GM12891 (cell line): ENCODE data around the gene MRAS.
"Not testable (repeated sequence)": the region's sequence is repeated elsewhere in the genome, so short reads cannot be mapped to it uniquely, and the experiment has no call there.

Experiments used
- DNase-seq: peaks from one replicate; pipeline ENCODE4 v3.0.0; 2011; ENCODE audit warnings: low spot score; ENCODE audit not compliant: insufficient read length
- FAIRE-seq: peaks from 2 replicates; lab custom pipeline; 2011; peaks lifted over from hg19 to GRCh38; lab: Jason Lieb, UNC
- PAX5 ChIP-seq: IDR thresholded peaks from 2 replicates; pipeline ENCODE4 v1.6.1; 2011; ENCODE audit warnings: low read length, moderate library complexity, mild to moderate bottlenecking; ENCODE audit not compliant: insufficient read depth, severe bottlenecking
- POLR2A ChIP-seq: IDR thresholded peaks from 2 replicates; pipeline ENCODE4 v1.6.1; 2011; ENCODE audit warnings: low read depth, low read length, control low read depth
- POLR2AphosphoS5 ChIP-seq: IDR thresholded peaks from 2 replicates; pipeline ENCODE4 v1.6.1; 2011; ENCODE audit warnings: low read depth, low read length, control low read depth
- POU2F2 ChIP-seq: IDR thresholded peaks from 2 replicates; pipeline ENCODE4 v1.6.1; 2011; ENCODE audit warnings: low read depth, mild to moderate bottlenecking, control low read depth, low read length, moderate library complexity
- SPI1 ChIP-seq: IDR thresholded peaks from 2 replicates; pipeline ENCODE4 v1.6.1; 2011; ENCODE audit warnings: low read depth, low read length, control low read depth
- TAF1 ChIP-seq: IDR thresholded peaks from 2 replicates; pipeline ENCODE4 v1.6.1; 2011; ENCODE audit warnings: low read depth, low read length, control low read depth

Gene MRAS

DNA sequence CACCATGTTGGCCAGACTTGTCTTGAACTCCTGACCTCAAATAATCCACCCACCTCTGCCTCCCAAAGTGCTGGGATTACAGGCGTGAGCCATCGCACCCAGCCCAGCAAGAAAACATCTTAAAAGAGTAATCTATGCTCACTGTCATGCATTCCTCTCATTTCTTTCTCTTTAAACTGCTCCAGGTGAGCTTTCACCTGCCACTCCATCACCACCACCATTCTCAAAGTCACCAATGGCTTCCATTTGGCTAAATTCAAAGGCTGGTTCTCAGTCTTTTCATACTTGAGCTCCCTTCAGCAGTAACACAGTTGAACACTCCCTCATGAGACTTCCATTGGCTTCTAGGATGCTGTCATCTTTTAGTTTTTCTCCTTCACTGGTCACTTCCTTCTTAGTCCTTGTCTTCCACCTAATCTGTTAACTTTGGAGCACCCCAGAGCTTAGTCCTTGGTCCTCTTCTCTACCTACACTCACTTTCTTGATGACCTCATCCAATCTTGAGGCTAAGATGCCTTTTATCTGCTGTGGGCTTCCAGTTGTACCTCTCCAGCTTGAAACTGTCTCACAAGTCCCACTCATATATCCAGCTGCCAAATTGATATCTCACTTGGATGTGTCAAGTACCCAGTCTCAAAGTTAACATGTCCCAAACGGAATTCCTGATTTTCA lies 59.0 kb downstream of the MRAS start:
- DNase-seq, result no peak
- TF ChIP-seq SPI1 (no peak), POLR2A (no peak), POLR2AphosphoS5 (no peak), TAF1 (no peak), POU2F2 (no peak), PAX5 (no peak)
- no peak for FAIRE-seq

DNA sequence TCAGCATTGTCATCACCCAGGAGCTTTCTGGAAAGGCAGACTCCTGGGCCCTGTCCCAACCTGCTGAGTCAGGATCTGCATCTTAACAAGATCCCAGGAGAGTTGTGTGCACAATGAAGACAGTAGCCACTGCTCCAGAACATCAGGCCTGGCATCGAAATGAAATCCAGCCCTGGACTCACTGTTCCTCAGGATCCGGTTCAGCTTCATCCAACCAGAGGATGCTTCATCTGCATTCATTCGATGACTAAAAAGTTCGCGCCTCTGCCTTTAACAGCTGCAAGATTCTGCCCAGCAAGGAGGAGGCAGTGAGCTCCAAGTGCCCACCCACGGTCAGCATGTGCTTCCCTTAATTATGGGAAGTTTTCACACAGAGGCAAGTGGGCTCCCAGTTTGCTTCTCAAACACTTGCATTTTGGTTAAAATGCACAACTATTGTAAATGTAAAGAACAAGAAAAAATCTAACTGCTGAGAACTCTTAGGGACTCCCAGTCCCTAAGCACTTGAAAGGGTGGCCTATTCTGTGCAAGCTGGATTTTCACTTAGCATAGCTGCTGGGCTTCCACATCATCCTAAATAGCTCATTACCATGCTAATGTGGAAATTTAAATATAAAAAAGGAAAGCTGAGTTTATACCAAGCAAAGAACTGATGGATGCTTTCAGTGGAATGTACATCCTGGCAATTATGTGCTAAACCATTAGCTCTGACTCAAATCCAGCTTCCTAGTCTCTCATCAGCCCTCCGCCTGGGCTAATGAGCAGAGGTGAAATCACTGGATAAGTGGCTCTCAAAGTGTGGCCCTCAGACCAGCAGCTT lies 60.6 kb downstream of the MRAS start:
- no peak for DNase-seq
- no peak for TF ChIP-seq TAF1
- TF ChIP-seq POLR2A, result no peak
- no peak for TF ChIP-seq POLR2AphosphoS5
- TF ChIP-seq SPI1, result no peak
- no peak for TF ChIP-seq POU2F2
- TF ChIP-seq PAX5, result no peak
- FAIRE-seq, result no peak

DNA sequence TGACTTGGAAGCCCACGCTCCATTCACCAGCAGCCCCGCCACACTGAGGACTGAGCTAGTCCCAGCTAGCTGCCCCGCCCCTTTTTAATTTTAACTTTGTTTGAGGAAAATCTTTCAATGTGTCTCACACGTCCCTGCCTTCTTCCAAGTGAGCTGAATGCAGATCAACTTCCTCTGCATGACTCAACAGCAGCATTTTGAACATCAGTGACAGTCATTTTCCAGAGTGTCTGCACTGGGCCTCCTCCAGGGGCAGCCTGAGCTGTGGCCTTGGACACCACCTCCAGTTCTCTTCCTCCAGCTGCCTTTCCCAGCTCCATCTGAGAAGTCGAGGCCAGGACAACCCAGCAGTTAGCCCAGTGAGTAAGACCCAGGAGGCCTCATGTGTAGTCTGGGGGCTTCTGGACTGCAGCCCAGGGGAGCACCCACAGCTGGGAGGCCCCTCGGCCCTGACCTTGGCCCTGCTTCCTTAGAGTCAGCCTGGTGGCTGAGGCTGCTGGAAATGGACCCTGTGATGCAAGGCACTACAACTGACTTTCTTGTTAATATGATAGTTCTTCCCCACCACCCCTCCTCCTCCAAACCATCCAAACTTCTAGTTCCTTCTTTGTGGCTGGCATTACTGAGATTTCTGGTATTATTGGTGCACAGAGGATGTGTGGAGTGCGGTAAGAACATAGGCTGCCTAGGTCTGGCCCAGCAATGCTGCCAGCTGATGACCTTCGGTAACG lies 64.6 kb downstream of the MRAS start:
- TF ChIP-seq SPI1, result no peak
- TF ChIP-seq POU2F2, result no peak
- no peak for TF ChIP-seq TAF1
- TF ChIP-seq POLR2AphosphoS5, result no peak
- no peak for TF ChIP-seq POLR2A
- TF ChIP-seq PAX5, result no peak
- FAIRE-seq, result no peak
- DNase-seq, result no peak

DNA sequence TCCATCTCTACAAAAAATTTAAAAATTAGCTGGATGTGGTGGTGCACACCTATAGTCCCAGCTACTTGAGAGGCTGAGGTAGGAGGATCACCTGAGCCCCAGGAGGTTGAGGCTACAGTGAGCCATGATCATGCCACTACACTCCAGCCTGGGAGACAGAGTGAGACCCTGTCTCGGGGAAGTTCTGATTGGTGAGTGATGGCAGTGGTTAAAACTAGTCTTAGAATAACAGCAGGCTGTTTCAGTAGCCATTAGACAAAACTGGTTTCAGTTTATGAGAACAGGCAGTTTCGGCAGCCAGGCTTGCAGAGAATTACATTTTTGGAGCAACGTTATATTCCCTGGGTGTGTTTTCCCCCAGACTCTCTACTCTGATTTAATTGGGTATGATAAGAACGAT lies 67.9 kb downstream of the MRAS start:
- not testable (repeated sequence) for DNase-seq, FAIRE-seq

DNA sequence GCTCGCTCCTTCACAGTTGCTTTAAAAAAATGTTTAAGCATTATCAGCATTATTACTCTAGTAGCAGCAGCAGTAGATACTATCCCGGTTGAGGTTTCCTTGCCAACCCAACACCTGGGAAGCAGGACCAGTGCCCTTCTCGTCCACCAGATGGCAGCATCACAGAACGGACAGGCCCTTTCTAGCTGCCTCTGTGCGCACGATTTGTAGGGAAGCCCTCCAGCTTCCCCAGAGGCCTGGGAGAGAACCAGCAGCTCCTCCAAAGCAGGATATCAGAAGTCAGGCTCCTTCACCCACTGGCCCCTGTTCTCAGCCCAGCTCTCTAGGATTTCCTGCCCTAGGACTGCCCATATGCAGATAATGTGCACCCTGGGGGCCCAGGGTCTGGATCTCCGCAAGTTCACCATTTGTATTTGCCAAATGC lies 69.2 kb downstream of the MRAS start:
- TF ChIP-seq TAF1 (no peak), SPI1 (no peak), PAX5 (no peak), POLR2A (no peak), POU2F2 (no peak), POLR2AphosphoS5 (no peak)
- peak; percentile 94 for FAIRE-seq
- DNase-seq, result peak; percentile 55

DNA sequence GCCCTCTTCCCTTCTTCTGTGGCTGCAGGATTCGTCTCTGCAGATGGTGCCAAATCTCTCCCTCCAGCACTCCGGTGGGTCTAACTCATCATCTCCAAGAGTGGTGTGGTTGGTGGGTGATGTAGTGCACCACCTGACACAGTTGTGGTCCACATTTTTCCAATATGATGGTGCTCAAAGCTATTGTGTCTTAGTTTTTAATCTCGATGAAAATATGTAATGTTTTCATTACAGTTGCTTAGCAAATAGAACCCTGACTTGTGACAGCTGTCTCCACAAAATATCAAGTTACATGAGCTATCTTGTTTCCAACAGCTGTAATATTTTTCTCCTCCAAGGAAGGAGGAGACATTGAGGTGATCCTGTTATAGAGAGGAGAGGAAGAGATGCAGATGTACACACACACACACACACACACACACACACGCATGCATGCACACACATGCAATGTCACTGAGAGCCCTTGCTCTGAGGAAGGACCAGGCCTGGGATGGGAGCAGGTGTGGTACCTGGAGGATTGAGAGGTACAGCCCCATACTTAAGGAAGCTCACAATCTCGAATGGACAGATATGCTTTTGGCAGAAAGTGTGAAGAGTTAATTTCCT lies 70.3 kb downstream of the MRAS start:
- TF ChIP-seq POU2F2 (no peak), POLR2AphosphoS5 (no peak), SPI1 (no peak)
- no peak for DNase-seq
- FAIRE-seq, result no peak

DNA sequence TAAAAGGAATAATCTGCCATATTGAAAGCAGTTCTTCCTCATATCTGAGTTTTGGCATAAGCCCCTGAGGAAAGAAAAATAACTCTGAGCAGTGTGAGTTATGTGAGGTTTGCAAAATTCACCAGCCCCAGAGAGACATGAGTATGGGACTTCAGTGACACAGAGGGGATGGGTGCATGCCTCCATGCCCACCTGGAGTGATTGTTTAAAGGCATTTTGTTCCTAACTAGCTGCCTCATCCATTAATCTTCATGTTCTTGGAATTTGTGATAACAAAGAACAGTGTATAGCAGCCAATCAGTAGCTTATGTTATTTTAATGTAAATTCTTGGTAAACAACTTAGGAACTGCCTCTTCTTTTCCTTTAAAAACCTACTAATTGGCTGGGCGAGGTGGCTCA lies 74.9 kb downstream of the MRAS start:
- FAIRE-seq (no peak), DNase-seq (no peak)
- TF ChIP-seq SPI1, result no peak
- TF ChIP-seq TAF1, result no peak
- no peak for TF ChIP-seq POLR2AphosphoS5
- TF ChIP-seq PAX5, result no peak
- TF ChIP-seq POU2F2, result no peak
- TF ChIP-seq POLR2A, result no peak

DNA sequence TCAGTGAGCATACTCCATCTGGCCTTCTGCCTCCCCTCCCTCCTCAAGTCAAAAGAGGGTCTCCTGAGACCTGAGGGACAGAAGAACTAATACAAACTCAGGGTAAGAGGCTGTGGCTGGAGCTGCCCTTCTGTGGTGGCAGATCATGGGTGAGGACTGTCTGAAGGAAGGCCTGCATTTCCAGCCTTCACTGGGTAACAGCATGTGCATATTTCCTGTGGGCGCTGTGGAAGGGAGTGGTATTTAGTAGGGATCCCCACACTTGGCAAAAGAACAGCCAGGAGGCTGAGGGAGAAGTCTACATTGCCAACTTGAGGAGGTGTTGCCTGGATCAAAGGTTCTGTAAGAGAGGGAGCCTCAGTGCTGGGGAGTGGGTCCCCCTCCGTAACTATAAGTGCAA lies 75.9 kb downstream of the MRAS start:
- FAIRE-seq (no peak), DNase-seq (no peak)
- TF ChIP-seq POLR2AphosphoS5, result no peak
- TF ChIP-seq POLR2A, result no peak
- no peak for TF ChIP-seq POU2F2
- TF ChIP-seq TAF1, result no peak
- TF ChIP-seq SPI1, result no peak
- TF ChIP-seq PAX5, result no peak

DNA sequence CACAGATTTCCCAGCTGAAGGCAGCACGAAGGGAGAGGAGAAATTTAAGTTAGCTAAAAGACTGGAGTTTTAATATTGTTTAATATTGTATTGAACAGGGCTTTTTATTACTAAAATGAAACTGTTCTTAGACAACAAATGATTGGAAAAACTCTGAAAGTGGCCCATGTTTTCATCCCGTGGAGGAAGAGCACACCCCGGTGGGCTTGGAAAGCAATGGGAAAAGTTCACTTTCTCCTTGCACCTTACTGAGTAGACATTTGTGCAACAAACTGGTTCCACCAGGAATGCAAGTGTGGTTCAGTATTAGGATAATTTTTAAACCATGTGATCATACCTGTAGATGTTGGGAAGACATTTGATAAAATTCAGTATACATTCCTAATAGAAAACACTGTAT lies 77.8 kb downstream of the MRAS start:
- no peak for TF ChIP-seq TAF1
- TF ChIP-seq POU2F2, result no peak
- DNase-seq, result no peak
- FAIRE-seq, result no peak

DNA sequence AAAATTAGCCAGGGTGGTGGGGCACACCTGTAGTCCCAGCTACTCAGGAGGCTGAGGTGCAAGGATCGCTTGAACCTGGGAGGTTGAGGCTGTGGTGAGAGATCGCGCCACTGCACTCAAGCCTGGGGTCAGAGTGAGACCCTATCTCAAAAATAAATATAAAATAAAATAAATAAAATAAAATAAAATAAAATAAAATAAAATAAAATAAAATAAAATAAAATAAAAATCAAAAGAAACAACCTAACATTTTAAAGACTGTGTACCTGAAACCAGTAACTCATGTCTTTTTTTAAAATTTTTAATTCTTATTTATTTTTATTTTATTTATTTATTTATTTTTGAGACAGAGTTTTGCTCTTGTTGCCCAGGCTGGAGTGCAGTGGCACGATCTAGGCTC lies 78.4 kb downstream of the MRAS start:
- not testable (repeated sequence) for DNase-seq, FAIRE-seq
